HEK293T (cell line): ENCODE measurements around the gene PARVB.

Experiments used
- CTCF ChIA-PET: fragments of 350-600 bp; formaldehyde crosslinking; extraction: SDS; loops from one replicate; lab custom pipeline; 2021; ENCODE audit warnings: antibody characterized with exemption, inconsistent platforms; lab: Yijun Ruan, JAX
- POLR2A ChIA-PET: fragments of 350-600 bp; formaldehyde crosslinking; extraction: SDS; loops from one replicate; lab custom pipeline; 2020; ENCODE audit warnings: antibody characterized with exemption, inconsistent platforms; lab: Yijun Ruan, JAX
- DNase-seq: peaks from one replicate; pipeline ENCODE4 v3.0.0; 2012; ENCODE audit warnings: mixed read lengths; ENCODE audit errors: extremely low spot score
- ARNT ChIP-seq: fragments of 450-650 bp; IDR thresholded peaks from 2 replicates; pipeline ENCODE4 v1.6.1; 2017; ENCODE audit warnings: mild to moderate bottlenecking
- BHLHE40 ChIP-seq: fragments of 450-650 bp; IDR thresholded peaks from 2 replicates; pipeline ENCODE4 v1.6.1; 2016; ENCODE audit warnings: mild to moderate bottlenecking, moderate library complexity, borderline replicate concordance
- CTBP1 ChIP-seq: fragments of 450-650 bp; IDR thresholded peaks from 2 replicates; pipeline ENCODE4 v1.6.1; 2016; ENCODE audit warnings: borderline replicate concordance
- ELF4 ChIP-seq: fragments of 450-650 bp; IDR thresholded peaks from 2 replicates; pipeline ENCODE4 v1.6.1; 2017; ENCODE audit warnings: antibody characterized with exemption
- FOXA1 ChIP-seq: fragments of 450-650 bp; IDR thresholded peaks from 2 replicates; pipeline ENCODE4 v1.6.1; 2016; ENCODE audit warnings: mild to moderate bottlenecking
- FOXK2 ChIP-seq: fragments of 450-650 bp; IDR thresholded peaks from 2 replicates; pipeline ENCODE4 v1.6.1; 2016; ENCODE audit warnings: mild to moderate bottlenecking
- FOXM1 ChIP-seq: fragments of 450-650 bp; IDR thresholded peaks from 2 replicates; pipeline ENCODE4 v1.6.1; 2017; ENCODE audit warnings: mild to moderate bottlenecking, borderline replicate concordance
- HDGF ChIP-seq: fragments of 450-650 bp; IDR thresholded peaks from 2 replicates; pipeline ENCODE4 v1.6.1; 2017; ENCODE audit warnings: antibody characterized with exemption, borderline replicate concordance
- L3MBTL2 ChIP-seq: fragments of 450-650 bp; conservative IDR thresholded peaks from 2 replicates; pipeline ENCODE4 v1.6.1; 2016; ENCODE audit warnings: mild to moderate bottlenecking
- LEF1 ChIP-seq: fragments of 450-650 bp; IDR thresholded peaks from 2 replicates; pipeline ENCODE4 v1.6.1; 2017; ENCODE audit warnings: mild to moderate bottlenecking, borderline replicate concordance
- NFRKB ChIP-seq: fragments of 450-650 bp; IDR thresholded peaks from 2 replicates; pipeline ENCODE4 v1.6.1; 2016; ENCODE audit warnings: mild to moderate bottlenecking, moderate library complexity
- PKNOX1 ChIP-seq: fragments of 450-650 bp; IDR thresholded peaks from 2 replicates; pipeline ENCODE4 v1.6.1; 2016
- SP1 ChIP-seq: fragments of 450-650 bp; IDR thresholded peaks from 2 replicates; pipeline ENCODE4 v1.6.1; 2017
- SUZ12 ChIP-seq: fragments of 450-650 bp; IDR thresholded peaks from 2 replicates; pipeline ENCODE4 v1.6.1; 2016; ENCODE audit warnings: mild to moderate bottlenecking
- TARDBP ChIP-seq: fragments of 450-650 bp; IDR thresholded peaks from 2 replicates; pipeline ENCODE4 v1.6.1; 2016
- ZNF384 ChIP-seq: fragments of 450-650 bp; IDR thresholded peaks from 2 replicates; pipeline ENCODE4 v1.6.1; 2016

The PARVB gene

DNA sequence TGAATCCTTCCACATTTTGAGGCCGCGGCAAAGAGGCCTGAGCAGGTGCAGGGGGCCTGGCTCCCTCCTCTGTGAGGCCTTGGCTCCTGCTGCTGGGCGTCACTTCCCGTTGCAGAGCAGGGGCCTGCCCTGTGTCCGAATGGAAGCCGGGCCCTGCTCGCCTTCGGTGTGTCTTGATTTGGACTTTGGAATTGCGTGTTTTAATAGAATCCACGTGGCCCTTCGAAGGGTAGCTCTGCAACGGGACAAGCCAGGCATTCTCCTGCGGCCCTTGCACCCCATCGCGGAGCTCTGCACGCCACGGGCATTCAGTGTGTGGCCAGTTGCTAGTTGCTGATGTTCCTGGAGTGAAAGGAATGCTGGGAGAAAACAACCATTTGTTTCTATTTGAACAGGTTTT lies 43.1 kb upstream of the PARVB start:
- CTCF ChIA-PET: no interaction called here
- POLR2A ChIA-PET: no interaction called here

GRCh38 chr22:43983808-43984207 lies 40.3 kb upstream of the PARVB start:
- CTCF ChIA-PET: interaction anchor here (1.3 kb wide), 1 partner anchor 9 kb away, joined by 6 read pairs; no protein-coding TSS in a partner anchor
- no peak for DNase-seq
- POLR2A ChIA-PET: no interaction called here
- no peak for TF ChIP-seq ELF4
- no peak for TF ChIP-seq SUZ12
- TF ChIP-seq SP1: no peak
- TF ChIP-seq BHLHE40: no peak
- TF ChIP-seq LEF1: no peak
- no peak for TF ChIP-seq ZNF384
- TF ChIP-seq TARDBP: no peak
- no peak for TF ChIP-seq NFRKB
- no peak for TF ChIP-seq L3MBTL2
- no peak for TF ChIP-seq FOXK2
- no peak for TF ChIP-seq ARNT
- no peak for TF ChIP-seq HDGF
- TF ChIP-seq PKNOX1: no peak
- no peak for TF ChIP-seq CTBP1
- TF ChIP-seq FOXA1: no peak
- no peak for TF ChIP-seq FOXM1

More for the DNA sequence above, 43.1 kb upstream of the PARVB start:
- DNase-seq: no peak
- TF ChIP-seq PKNOX1 (no peak), SP1 (no peak), LEF1 (no peak), TARDBP (no peak), ZNF384 (no peak), HDGF (no peak), FOXK2 (no peak), L3MBTL2 (no peak), FOXA1 (no peak), BHLHE40 (no peak), FOXM1 (no peak), ELF4 (no peak), ARNT (no peak)

GRCh38 chr22:43985532-43985931 lies 38.6 kb upstream of the PARVB start:
- CTCF ChIA-PET: no interaction called here
- TF ChIP-seq LEF1 (no peak), L3MBTL2 (no peak), NFRKB (no peak), BHLHE40 (no peak), ELF4 (no peak), HDGF (no peak), FOXK2 (no peak), TARDBP (no peak)
- no peak for DNase-seq
- POLR2A ChIA-PET: no interaction called here

DNA sequence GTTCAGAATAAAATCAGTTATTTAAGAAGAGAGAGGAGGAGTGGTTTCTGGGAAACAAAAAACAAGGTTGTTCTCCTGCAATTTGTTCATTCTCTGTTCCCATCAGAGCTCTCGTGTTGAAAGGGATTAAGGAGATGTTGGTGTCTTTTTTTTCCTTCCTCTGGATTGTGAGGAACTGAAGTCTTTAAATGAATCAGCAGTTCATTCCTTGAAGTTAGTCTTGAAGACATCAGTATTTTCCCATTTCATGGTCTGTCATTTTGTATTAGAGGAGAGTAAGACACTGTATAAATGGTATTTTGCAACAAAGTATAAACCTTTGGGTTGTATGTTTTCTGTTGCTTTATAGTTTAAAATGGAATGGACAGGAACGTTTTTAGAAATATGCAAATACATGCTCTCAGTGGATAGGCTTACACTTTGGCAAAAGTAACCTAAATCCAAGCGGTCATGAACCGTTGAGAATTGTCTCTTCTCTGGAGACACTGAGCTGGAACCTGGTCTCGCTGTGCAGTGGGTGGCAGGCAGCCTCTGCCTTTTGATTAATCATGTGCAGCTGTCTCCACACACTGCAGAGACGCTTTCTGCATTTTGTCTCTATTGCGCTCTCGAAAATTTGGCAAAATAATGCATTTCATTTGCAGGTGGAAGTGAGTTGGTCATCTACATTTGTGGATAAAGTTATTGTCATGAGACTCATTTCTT lies 35.8 kb upstream of the PARVB start:
- POLR2A ChIA-PET: interaction anchor here (1.2 kb wide), 1 partner anchor 33 kb away, joined by 4 read pairs; the partner anchor contains the start of gene SAMM50
- CTCF ChIA-PET: no interaction called here
- no peak for DNase-seq
- TF ChIP-seq L3MBTL2 (no peak), FOXK2 (no peak), LEF1 (no peak), TARDBP (no peak), HDGF (no peak), ARNT (no peak), NFRKB (no peak), FOXA1 (no peak), PKNOX1 (no peak), SUZ12 (no peak), FOXM1 (no peak), CTBP1 (no peak), SP1 (no peak), ELF4 (no peak), BHLHE40 (no peak), ZNF384 (no peak)

GRCh38 chr22:43988960-43989359 lies 35.1 kb upstream of the PARVB start:
- ChIA-PET POLR2A (no interaction called here), CTCF (no interaction called here)
- no peak for DNase-seq
- TF ChIP-seq TARDBP: no peak
- TF ChIP-seq ZNF384: no peak
- TF ChIP-seq PKNOX1: no peak
- no peak for TF ChIP-seq ARNT
- no peak for TF ChIP-seq HDGF
- no peak for TF ChIP-seq CTBP1
- TF ChIP-seq L3MBTL2: no peak
- TF ChIP-seq LEF1: no peak
- TF ChIP-seq FOXK2: no peak
